Measurements from ENCODE around the gene KLRC3.
A peak's percentile ranks its signal among the peaks of the same experiment; 100 is the strongest.
"Not testable (repeated sequence)": the region's sequence is repeated elsewhere in the genome, so short reads cannot be mapped to it uniquely, and the experiment has no call there.

Gene KLRC3

DNA sequence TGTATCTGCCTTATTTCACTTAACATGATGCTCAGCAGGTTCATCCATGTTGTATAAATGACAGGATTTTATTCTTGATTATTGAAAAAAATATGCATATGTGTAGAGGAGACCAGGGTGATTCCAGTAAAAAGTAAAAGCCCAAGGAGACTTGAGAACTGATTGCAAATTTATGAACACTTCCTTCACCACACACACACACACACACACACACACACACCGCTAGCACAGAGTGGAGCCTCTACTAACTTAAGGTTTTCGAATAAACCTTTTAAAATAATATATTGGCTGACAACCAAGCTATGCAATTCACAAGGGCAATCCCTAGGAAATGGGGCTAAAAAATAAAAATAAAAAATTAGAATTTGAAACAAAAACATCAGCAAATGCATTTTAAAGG, 22.2 kb downstream of the KLRC3 start:
- no peak for DNase-seq

DNA sequence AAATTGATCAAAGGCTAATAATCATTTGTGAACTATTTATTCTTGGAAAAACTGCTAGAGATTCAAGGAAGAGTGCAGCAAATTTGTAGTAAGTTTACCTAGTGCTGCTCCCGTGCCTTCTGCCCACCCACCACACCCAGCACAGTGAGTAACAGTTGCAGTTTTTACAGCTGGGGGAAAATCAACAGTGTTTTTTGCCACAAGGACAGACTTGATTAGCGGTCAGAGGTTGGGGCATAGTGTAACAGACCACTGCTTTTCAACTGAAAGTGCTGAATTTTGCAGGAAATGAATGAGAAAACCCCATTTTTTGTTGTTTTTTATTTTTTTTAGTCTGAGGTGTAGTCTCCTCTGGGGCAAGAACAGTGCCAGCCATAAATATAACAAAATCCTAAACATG, 23.1 kb downstream of the KLRC3 start:
- DNase-seq, result no peak

GRCh38 chr12:10396176-10396575, 24.2 kb downstream of the KLRC3 start:
- not testable (repeated sequence) for DNase-seq

DNA sequence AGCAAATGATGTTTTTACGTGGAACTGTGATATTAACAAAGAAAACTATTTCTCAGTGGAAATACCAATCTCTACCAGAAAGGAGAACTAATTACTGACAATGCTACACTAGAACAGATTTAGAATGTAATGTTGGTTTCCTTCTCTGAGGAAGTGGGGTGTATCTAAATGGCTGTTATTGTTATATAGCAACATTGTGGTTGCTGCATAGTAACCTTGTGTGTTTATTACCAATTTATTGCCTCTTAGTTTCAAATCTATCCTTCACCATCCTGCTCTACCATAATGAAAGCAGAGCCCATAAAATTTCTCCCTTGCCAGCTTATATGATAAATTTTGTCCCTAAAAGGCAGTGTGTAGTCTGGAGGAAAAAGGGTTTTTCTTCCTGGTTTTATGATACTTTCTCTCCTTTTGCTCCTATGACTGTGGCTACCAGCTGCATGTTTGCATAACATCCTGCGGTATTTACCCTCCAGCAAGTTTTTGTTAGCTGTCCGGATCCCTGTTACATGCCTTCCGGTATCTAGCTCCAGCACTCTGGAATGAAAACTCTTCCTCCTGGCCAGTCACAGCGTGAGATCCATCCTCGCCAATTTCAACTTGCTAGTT, 24.9 kb downstream of the KLRC3 start:
- DNase-seq, result no peak

- peak; percentile 63 for DNase-seq
These were observed 25.8 kb downstream of the KLRC3 start for GRCh38 chr12:10394531-10395152.

- no peak for DNase-seq
These were observed 27.1 kb downstream of the KLRC3 start for GRCh38 chr12:10393291-10393690.

GRCh38 chr12:10392394-10392930, 27.9 kb downstream of the KLRC3 start:
- DNase-seq, result peak; percentile 50

- not testable (repeated sequence) for DNase-seq
These were observed 29.4 kb downstream of the KLRC3 start for GRCh38 chr12:10390991-10391390.

- DNase-seq, result no peak
These were observed 30.5 kb downstream of the KLRC3 start, which contains the start of gene KLRK1 for GRCh38 chr12:10389904-10390303. Gene KLRK1, minus strand, starts transcription at chr12:10390041. Its CDS starts 1,231 bp downstream, at chr12:10388810.

DNA sequence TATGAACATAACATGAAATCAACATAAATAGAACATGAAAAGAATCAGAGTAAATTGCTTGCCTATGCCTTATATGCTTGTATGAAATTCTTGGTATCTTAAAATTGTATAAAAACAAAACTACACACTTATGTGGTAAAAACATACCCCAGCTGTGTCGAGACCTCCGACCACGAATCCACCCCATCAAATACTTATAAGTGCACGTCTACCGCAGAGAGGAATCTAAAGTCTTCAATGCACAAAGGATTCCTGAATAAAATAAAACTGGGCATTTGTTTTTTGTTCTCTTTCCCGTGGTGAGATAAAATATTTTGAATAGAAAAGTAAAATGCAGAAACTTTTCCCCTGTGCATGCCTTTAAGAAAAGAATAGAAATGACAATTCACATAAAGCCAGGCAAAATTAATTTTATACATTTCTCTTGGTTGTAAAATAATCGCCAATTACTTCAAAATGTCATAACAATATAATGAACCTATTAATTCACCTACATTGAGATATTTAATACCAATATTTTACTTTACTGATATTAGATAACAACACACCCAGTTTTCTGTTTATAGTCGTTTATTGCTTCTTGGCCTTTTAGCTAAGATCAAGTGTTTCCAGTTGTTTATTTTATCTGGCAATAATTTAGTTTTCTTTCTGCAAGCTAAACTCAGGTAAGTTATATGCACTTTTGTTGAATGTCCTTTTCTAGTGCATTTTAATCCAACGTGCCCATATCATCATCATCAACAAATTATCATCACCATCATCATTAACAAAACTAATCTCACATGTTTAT, 31.6 kb downstream of the KLRC3 start:
- DNase-seq, result no peak

- not testable (repeated sequence) for DNase-seq
These were observed 32.9 kb downstream of the KLRC3 start for GRCh38 chr12:10387498-10387897.

DNA sequence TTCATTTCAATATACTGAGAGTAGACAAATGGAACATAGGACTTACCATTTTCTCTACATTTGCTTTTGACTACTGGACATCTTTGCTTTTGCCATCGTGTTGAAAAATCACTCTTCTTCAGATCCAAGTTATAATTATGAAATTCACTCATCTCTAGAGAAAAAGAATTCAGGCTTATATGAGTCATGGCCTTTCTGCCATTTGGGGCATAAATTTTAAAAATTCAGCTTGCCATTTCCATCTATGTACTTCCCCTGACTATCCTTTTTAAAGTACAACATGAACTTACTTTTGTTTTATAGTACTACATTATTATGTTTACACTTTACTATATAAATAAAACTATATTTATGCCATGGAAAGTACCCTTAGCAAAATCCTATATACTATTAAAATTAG, 33.5 kb downstream of the KLRC3 start:
- no peak for DNase-seq

DNA sequence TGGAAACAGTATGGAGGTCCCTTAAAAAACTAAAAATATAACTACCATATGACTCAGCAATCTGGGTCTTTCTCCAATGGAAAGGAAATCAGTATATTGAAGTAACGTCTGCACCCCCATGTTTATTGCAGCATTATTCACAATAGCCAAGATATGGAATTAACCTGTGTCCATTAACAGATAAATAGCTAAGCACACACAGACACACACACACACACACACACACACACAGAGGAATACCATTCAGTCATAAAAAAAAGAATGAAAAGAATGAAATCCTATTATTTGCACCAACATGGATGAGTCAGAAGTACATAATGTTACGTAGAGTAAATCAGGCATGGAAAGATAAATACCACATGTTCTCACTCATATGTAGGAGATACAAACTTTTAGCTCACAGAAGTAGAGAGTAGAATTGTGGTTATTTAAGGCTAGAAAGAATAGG, 35.2 kb downstream of the KLRC3 start:
- DNase-seq, result no peak

GRCh38 chr12:10384191-10384590, 36.2 kb downstream of the KLRC3 start:
- DNase-seq, result no peak

GRCh38 chr12:10381928-10382628, 38.3 kb downstream of the KLRC3 start:
- DNase-seq, result peak; percentile 46

GRCh38 chr12:10378737-10379136, 41.7 kb downstream of the KLRC3 start:
- DNase-seq, result peak; percentile 67

GRCh38 chr12:10374624-10375018, 45.8 kb downstream of the KLRC3 start:
- DNase-seq, result no peak

DNA sequence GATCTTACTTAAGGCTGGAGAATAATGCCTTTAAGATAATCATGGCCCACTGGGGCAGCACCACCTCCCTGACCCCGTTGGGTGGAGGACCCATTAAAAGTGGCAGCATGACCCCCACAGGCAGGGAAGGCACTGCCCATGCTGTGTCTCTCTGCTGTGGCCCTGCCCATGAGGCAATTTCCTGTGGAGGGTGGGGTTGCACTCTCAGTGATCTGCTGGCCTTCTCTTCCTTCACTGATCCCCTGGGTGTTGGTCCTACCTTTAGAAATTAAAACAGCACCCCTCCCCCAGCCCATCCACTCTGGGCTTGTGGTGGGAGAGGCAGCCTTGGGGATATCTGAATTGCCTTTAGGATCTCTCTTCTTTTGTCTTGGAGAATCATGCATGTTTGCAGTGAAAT, 47.8 kb downstream of the KLRC3 start:
- DNase-seq, result peak; percentile 43

DNA sequence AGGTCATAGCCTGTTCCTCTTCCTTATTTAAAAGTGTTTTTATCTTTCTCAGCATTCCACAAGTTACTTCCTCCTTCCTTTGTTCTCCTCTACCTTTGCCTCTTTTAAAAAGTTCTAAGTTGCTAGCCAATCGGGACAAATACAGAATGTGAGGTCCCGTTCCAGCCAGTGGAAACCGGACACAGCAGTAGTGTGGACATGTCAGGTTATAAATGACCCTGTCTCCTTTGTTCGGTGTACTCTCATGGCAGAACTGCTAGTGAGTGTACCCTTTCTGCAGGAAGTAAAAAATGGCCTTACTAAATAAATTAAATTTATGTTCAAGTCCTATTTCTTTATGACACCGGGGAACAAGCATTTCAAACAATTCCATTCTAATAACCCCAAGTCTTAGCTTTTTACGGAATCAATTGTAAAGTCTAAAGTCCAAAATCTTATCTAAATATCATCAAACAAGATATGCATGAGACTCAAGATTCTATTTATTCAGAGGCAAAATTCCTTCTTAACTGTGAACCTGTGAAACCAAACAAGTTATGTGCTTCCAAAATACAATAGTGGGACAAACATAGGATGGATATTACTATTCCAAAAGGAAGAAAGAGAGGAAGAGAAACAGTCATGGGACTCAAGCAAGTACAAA, 48.4 kb downstream of the KLRC3 start:
- not testable (repeated sequence) for DNase-seq

- DNase-seq, result peak; percentile 36
These were observed 50.6 kb downstream of the KLRC3 start for GRCh38 chr12:10369557-10370415.

Data from stimulated activated CD8-positive, alpha-beta memory T cell treated with anti-CD3 and anti-CD28 coated beads, Interleukin-4, amount 100 ng/mL, for 48 hours (primary cell).